GM12892 (cell line): ENCODE data around the gene ZNF429.

ENCODE experiments used
- POLR2A ChIP-seq: IDR thresholded peaks from 2 replicates; pipeline ENCODE4 v1.6.1; 2011; ENCODE audit warnings: low read depth, low read length, control low read depth
- POLR2AphosphoS5 ChIP-seq: IDR thresholded peaks from 2 replicates; pipeline ENCODE4 v1.6.1; 2011; ENCODE audit warnings: low read depth, low read length, control low read depth

DNA sequence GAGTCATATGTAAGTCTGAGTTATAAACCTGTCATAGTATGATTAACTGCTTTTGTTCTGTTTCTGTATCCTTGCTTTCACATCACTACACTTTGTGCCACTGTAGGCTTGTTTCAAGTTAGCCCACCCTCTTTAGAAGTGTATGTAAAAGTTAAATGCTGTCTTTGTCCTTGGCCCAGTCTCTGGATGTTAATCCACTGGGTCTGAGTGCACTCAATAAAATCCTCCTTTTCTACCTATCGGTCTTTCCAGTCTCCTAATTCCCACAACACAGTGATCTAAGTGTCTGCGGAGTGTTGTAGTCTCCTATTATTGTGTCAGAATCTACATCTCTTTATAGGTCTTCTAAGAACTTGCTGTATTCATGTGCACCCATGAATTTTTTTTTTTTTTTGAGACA lies 14.1 kb downstream of the ZNF429 start:
- no peak for TF ChIP-seq POLR2AphosphoS5
- TF ChIP-seq POLR2A = no peak
